H1 (cell line): ENCODE data around the gene FRMD6.

ENCODE experiments used
- CREB1 ChIP-seq: IDR thresholded peaks from 2 replicates; pipeline ENCODE4 v1.6.1; 2012; ENCODE audit warnings: inconsistent platforms
- EGR1 ChIP-seq: IDR thresholded peaks from 2 replicates; pipeline ENCODE4 v1.6.1; 2011; ENCODE audit warnings: low read depth, low read length, borderline replicate concordance
- EP300 ChIP-seq, 2 experiments: IDR thresholded peaks; 1 replicate in 1 of 2; 2 replicates in 1 of 2; pipeline ENCODE4 v1.6.1; 2011 to 2012; ENCODE audit warnings: low read depth in 2 of 2, low read length in 2 of 2, mild to moderate bottlenecking in 2 of 2, borderline replicate concordance in 1 of 2, inconsistent platforms in 1 of 2, moderate library complexity in 1 of 2
- GABPA ChIP-seq: IDR thresholded peaks from 2 replicates; pipeline ENCODE4 v1.6.1; 2011; ENCODE audit warnings: mild to moderate bottlenecking, low read length, moderate library complexity, borderline replicate concordance; ENCODE audit not compliant: insufficient read depth
- HDAC6 ChIP-seq: IDR thresholded peaks from one replicate; pipeline ENCODE4 v1.7.1; 2012; ENCODE audit warnings: low read depth, mild to moderate bottlenecking, inconsistent platforms, low read length, moderate library complexity
- KDM1A ChIP-seq: fragments of 200-600, 300-600 bp; sonication (generic); IDR thresholded peaks from 2 replicates; pipeline ENCODE4 v1.7.1; 2016; ENCODE audit warnings: mild to moderate bottlenecking, low read length, borderline replicate concordance
- KDM5A ChIP-seq: fragments of 200-600 bp; IDR thresholded peaks from 2 replicates; pipeline ENCODE4 v1.7.1; 2012; ENCODE audit warnings: mild to moderate bottlenecking, low read length, inconsistent platforms, mixed read lengths
- MAFK ChIP-seq: IDR thresholded peaks from 2 replicates; pipeline ENCODE4 v1.6.1; 2012; ENCODE audit warnings: low read depth, mild to moderate bottlenecking, improper control_type of control experiment, low read length
- POLR2A ChIP-seq, 2 experiments: IDR thresholded peaks; 1 replicate in 1 of 2; 2 replicates in 1 of 2; pipeline ENCODE4 v1.6.1; 2011; ENCODE audit warnings: low read depth in 2 of 2, low read length in 2 of 2, mild to moderate bottlenecking in 2 of 2; ENCODE audit errors: control extremely low read depth in 1 of 2
- RAD21 ChIP-seq, 2 experiments: IDR thresholded peaks in 1 of 2; conservative IDR thresholded peaks in 1 of 2; 2 replicates each; pipeline ENCODE4 v1.6.1; 2011; ENCODE audit warnings: low read depth in 2 of 2, low read length in 2 of 2, improper control_type of control experiment in 1 of 2, inconsistent platforms in 1 of 2, mild to moderate bottlenecking in 1 of 2, moderate library complexity in 1 of 2
- TAF1 ChIP-seq: IDR thresholded peaks from 2 replicates; pipeline ENCODE4 v1.6.1; 2011; ENCODE audit warnings: mild to moderate bottlenecking, low read depth, low read length
- TF ChIP-seq, protein P1 (sequence below), 3 experiments: IDR thresholded peaks; 1 replicate in 2 of 3; 2 replicates in 1 of 3; pipeline versions ENCODE4 v1.5.1 to v1.6.1; 2011; ENCODE audit warnings: low read length in 3 of 3, mild to moderate bottlenecking in 3 of 3, inconsistent platforms in 2 of 3, low read depth in 1 of 3, moderate library complexity in 1 of 3; ENCODE audit not compliant: insufficient read depth in 1 of 3; ENCODE audit errors: control extremely low read depth in 1 of 3
- TF ChIP-seq, protein P2 (sequence below): IDR thresholded peaks from 2 replicates; pipeline ENCODE4 v1.6.1; 2011; ENCODE audit warnings: low read length, improper control_type of control experiment

DNA sequence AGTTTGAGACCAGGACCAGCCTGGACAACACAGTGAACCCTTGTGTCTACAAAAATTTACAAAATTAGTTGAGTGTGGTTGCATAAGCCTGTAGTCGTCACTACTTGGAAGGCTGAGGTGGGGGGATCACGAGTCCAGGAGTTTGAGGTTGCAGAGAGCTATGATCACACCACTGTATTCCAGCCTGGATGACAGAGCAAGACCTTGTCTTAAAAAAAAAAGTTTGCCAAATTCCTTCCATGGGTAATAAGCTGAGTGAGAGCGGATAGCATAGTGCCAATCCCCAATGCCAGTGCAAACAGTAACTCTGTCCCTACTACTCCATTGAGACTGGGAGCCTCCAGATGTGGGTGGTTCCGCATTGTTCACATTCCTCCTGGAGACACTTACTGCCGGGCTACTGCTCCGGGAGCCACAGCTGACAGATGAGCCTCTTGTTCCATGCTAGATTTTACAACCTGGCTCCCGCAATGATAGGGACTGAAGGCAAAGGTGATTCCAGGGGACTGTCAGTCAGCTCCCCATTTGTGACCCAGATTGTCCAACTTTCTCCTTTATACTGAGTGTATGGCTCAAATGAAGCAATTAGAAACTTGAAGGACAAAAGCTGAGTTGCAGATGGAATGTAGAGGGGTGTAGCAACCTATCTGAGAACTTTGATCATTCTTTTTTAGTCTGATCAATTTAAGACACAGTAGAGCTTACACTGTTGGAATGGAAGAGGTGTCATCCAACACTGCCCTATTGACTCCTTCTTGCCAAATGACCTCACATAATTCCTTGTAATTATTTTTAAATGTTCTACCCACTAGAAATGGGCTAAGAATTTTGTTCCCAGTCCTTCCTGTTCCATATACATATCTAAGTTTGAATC is 13.4 kb upstream of the FRMD6 start:
- TF ChIP-seq, protein P1, sequence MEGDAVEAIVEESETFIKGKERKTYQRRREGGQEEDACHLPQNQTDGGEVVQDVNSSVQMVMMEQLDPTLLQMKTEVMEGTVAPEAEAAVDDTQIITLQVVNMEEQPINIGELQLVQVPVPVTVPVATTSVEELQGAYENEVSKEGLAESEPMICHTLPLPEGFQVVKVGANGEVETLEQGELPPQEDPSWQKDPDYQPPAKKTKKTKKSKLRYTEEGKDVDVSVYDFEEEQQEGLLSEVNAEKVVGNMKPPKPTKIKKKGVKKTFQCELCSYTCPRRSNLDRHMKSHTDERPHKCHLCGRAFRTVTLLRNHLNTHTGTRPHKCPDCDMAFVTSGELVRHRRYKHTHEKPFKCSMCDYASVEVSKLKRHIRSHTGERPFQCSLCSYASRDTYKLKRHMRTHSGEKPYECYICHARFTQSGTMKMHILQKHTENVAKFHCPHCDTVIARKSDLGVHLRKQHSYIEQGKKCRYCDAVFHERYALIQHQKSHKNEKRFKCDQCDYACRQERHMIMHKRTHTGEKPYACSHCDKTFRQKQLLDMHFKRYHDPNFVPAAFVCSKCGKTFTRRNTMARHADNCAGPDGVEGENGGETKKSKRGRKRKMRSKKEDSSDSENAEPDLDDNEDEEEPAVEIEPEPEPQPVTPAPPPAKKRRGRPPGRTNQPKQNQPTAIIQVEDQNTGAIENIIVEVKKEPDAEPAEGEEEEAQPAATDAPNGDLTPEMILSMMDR (IDR thresholded peaks at IDR 0.05; ENCODE audit: control extremely low read depth in 1 of 3, insufficient read depth in 1 of 3, low read depth in 1 of 3, low read length in 3 of 3): no peak
- TF ChIP-seq CREB1 (no peak), TAF1 (no peak), POLR2A (IDR thresholded peaks at IDR 0.05; ENCODE audit: control extremely low read depth in 1 of 2, low read depth in 2 of 2, low read length in 2 of 2) (no peak), GABPA (no peak), KDM5A (no peak), HDAC6 (no peak), KDM1A (no peak), MAFK (no peak), RAD21 (IDR thresholded peaks at IDR 0.05 in 1 of 2, conservative IDR thresholded peaks at IDR 0.05 in 1 of 2; ENCODE audit: low read depth in 2 of 2, low read length in 2 of 2) (0 out of 4 replicates have a peak, but pooled peaks of 1 of the 2 experiments have one; percentile 4), EGR1 (no peak), EP300 (IDR thresholded peaks at IDR 0.05; ENCODE audit: borderline replicate concordance in 1 of 2, low read depth in 2 of 2, low read length in 2 of 2) (no peak)
- TF ChIP-seq, protein P2, sequence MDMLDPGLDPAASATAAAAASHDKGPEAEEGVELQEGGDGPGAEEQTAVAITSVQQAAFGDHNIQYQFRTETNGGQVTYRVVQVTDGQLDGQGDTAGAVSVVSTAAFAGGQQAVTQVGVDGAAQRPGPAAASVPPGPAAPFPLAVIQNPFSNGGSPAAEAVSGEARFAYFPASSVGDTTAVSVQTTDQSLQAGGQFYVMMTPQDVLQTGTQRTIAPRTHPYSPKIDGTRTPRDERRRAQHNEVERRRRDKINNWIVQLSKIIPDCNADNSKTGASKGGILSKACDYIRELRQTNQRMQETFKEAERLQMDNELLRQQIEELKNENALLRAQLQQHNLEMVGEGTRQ: no peak
